GM12873 (cell line): Measurements from ENCODE around the gene FAM234A.

Experiments
- TF ChIP-seq, protein P1 (sequence below): IDR thresholded peaks from 2 replicates; pipeline ENCODE4 v1.5.1; 2012; ENCODE audit warnings: low read depth, mild to moderate bottlenecking, moderate library complexity, low read length, control low read depth; ENCODE audit not compliant: insufficient read depth; ENCODE audit errors: missing control alignments

FAM234A gene

DNA sequence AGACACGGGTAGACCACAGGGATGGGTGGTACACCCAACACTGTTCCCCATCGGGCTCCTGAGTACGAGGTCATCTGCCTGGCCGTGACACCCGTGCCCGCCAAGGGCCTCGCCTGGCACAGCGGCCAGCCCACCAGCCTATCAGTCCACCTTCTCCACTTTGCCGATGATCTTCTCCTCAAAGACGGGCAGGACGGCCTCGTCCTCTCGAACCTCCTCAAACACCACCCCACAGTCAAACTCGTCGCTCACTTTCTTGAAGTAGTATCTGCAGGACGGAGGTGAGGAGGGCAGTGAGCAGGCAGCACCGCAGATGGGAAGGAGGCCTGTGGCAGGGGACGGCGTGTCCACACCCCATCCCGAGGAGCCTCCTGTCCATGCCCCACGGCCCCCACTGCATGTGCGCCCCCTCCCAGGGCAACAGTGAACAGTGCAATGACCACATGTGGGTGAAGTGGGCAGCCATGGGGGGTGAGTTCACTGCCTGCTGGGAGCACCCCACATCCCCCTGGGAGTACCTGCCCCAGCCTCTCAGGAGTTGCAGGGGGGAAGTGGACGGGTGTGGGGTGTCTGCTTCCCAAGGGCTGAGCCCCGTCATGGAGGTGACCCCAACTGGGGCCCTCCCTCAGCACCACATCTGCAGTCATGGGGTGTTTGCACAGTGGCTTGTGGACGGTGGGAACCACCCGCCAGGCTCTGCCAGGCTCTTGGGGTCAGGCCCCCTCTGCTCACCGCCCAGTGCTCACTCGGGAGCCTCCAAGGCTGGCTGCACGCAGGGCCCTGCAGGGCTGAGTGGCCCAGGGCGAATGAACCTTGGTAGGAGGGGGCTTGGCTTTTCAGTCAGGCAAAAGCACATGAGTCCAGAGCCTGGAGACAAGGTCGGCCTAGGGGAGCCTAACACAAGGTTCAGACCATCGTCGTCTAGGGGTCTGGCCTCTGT is 53.6 kb downstream of the FAM234A start:
- TF ChIP-seq, protein P1, sequence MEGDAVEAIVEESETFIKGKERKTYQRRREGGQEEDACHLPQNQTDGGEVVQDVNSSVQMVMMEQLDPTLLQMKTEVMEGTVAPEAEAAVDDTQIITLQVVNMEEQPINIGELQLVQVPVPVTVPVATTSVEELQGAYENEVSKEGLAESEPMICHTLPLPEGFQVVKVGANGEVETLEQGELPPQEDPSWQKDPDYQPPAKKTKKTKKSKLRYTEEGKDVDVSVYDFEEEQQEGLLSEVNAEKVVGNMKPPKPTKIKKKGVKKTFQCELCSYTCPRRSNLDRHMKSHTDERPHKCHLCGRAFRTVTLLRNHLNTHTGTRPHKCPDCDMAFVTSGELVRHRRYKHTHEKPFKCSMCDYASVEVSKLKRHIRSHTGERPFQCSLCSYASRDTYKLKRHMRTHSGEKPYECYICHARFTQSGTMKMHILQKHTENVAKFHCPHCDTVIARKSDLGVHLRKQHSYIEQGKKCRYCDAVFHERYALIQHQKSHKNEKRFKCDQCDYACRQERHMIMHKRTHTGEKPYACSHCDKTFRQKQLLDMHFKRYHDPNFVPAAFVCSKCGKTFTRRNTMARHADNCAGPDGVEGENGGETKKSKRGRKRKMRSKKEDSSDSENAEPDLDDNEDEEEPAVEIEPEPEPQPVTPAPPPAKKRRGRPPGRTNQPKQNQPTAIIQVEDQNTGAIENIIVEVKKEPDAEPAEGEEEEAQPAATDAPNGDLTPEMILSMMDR, result no peak

DNA sequence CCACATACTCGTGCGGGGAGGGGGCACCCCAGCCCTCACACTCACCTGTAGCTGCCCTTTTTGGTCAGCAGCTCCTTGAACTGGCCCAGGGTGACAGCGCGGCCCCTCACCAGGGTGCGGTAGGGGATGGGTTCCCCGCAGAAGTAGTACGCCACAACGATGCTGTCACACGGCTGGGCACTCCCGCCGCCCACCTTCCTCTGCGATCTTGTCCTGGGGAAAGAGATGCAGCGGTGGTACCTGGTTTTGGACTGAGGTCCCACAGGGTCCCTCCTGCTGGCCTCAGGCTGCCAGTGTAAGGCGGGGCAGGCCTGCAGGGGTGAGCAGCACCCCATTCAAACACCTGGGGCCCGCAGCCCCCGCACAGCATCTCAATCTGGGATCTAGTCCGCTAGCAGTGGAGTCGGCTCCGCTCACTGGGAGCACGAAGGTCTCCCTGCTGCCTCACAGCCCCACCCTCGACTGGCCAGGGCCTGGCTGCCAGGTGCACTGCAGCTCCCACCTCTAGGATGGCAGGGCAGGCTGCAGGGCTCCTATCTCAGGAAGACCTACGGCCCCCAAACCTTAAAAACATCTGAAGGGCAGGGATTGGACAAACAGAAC is 54.9 kb downstream of the FAM234A start:
- TF ChIP-seq, protein P1, result no peak

DNA sequence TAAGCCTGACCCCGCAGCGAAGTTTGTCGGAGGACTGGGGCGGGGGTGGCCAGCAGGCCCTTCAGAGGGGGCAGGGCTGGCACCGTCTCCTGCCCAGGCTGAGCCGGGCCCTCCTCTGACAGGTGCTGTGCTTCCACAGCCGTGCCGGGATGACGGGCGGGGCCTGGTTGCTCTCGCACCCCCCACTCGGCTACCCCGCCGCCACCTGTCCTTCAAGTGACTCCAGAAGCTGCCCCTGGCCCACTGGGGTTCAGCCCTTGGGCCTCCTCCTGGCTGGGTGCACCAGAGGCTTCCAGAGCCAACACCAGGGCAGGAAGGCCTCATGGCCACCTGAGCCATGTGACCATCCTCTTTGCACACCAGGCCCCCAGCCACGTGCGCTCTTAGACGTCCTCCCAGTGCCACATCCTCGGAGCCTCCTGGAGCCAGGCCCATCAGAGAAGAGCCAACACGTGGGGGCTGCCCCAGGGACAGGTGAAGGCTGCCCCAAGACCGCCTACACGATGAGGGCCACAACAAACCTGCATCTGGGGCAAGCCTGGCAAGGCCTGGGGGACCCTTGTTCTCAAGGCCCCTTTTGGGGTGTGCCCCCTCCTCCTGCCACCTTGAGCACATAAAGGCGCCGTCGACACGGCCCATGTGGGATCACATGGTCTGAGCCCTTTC is 55.5 kb downstream of the FAM234A start:
- TF ChIP-seq, protein P1, result no peak

DNA sequence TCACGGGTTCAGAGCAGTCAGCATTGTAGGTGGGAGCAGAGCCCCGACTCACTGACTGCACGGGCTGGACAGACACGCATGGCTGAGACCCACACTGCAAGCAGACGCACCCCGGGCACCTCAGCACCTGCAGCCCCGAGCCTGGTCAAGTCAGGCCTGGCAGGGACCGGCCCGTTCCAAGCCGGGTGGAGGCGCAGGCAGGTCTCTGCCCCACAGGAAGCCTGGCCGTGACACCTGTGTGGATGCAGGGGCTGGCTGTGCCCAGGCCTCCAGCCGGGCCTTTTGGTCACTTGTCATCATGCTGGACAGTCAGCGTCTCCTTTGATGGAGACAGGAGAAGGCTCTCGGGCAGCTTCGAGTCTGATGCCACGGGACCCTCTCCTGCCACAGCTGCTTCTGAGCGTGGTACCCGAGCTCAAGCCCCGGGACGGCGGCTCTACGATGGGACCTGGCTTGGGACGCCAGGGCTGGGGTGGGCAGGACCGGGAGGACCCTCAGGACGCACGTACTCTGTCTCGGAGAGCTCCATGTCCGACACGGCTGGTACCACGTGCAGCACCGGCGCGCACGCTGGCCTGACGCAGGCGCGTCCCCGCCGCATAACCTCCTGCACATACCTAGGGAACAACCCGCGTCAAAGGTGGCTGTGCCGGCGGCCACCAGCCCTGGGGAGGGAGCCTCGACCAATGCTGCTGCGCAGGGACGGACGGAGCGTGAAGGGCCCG is 56.2 kb downstream of the FAM234A start:
- TF ChIP-seq, protein P1, result no peak

DNA sequence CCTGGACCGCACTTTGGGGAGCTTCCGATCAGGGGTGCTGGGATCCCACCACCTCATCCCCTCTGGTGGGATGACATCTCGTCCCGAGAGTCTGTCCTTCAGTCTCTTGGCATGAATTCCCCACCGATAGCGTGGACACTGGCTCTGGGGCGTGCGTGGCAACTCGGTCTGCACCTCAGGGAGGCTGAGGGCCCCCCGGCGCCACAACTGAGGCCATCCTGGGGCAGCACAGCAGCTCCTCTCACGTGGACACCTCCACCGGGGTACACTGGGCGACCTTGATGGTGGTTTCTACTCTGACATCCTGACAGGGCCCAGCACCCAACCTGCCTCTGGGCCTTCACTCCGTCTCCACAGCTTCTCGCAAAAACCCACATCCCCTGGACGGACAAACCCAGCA is 56.9 kb downstream of the FAM234A start:
- TF ChIP-seq, protein P1, result no peak

DNA sequence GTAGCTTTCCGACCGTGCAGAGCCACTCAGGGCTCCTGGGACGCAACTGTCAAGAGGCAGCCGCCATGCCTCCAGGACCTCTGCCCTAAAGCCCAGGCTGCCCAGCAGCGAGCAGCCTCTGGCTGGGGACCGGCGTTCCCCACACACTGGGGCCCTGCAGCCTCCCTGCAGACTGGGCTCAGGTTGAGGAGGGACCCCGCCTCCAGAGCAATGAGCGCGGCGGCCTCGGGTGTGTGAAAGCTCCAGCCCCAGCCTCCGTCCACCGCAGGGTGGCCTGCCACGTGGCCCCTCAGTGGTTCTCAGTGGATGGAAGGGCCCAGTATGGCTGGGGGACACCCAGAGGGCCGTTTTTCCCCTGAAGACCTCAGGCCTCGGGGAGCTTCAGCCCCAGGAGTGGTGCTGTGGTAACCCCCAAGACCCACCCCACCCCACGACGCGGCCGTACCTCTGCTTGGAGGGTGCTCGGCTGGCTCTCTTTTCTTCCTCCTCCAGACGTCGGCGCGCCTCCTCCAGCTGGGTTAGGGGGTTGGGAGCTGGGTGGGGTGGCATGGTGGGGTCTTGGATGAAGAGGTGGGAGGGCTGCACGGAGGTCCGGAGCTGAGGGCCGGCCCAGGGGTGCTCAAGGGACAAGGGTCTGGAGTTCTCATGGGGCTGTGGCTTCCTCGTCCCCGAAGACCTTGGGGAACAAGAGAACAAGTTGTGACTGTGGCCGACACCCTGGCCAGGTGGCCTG is 58.6 kb downstream of the FAM234A start:
- TF ChIP-seq, protein P1, result no peak
